Measurements from ENCODE around the gene METTL26. TPM values are rescaled to one million over a fixed set of nuclear protein-coding genes. Genes with fewer than 3 reads are reported as not detected.
A peak's percentile ranks its signal among the peaks of the same experiment; 100 is the strongest.

Gene METTL26
- total and polyA plus RNA-seq, 9 of the 15 experiments (the other 6 are each of a cell fraction or from before 2014, with no cell fraction given): 7.3 to 262 (median 80.9) TPM

DNA sequence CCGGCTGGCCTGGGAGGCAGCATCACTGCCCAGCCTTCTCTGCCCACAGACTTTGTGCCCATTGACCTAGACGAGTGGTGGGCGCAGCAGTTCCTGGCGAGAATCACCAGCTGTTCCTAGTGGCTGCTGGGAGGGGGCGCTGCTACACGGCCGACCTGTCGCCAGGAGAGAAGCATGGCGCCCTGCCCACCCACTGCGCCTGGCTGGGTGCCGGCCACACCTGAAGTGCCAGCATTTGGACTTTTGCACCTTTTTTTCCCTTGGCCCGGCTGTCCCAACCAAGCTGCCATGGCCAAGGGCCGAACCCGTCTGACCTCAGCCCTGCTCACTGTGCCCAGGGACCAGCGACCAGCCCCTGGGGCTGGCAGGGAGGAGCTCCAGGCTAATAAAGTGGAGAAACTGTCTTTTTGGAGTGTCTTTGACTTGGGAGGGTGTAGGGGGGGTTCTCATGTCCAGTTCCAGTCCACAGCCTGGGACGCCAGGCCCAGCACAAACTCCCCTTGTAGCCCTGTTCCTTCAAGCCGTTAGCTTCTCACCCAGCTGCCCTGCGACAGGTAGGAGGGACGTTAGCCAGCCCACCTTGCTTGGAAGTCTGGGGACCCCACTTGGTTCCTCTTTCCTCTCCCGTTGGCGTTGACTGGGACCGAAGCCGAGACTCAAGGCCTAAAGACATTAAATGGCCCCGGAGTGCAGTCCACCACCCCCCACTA is 12.1 kb upstream of the METTL26 start:
- Histone ChIP-seq H3K4me3 (no peak overlapping the region), H2AFZ (ENCODE audit: low read depth, low read length) (no peak overlapping the region), H3K9me1 (ENCODE audit: control insufficient read depth, insufficient read depth, low read length) (no peaks in the 10 kb centered on the region), H3K79me2 (ENCODE audit: control insufficient read depth, insufficient read depth, low read length) (peaks cover 30% of the 10 kb centered on the region), H3K9ac (ENCODE audit: insufficient read depth in 1 of 2, low read depth in 2 of 2, low read length in 2 of 2) (no peak overlapping the region), H3K27me3 (ENCODE audit: control insufficient read depth in 2 of 2, insufficient read depth in 2 of 2, low read length in 2 of 2) (no peaks in the 10 kb centered on the region), H3K27ac (ENCODE audit: extremely low read depth, low read depth, low read length) (no peak overlapping the region), H3K36me3 (ENCODE audit: control insufficient read depth, insufficient read depth, low read length) (peaks cover 47% of the 10 kb centered on the region; the same call in 2 of the 3 replicates), H3K4me2 (ENCODE audit: insufficient read depth, low read length) (no peak overlapping the region), H3K4me1 (replicated peaks in 1 of 2; ENCODE audit: control insufficient read depth in 2 of 2, insufficient read depth in 2 of 2, low read length in 2 of 2) (peaks cover 1 to 88% of the 10 kb centered on the region in 2 experiments; a peak in 3 of 5 replicates), H4K20me1 (replicated peaks; ENCODE audit: control insufficient read depth, insufficient read depth, low read length) (no peaks in the 10 kb centered on the region), H3K9me3 (replicated peaks; ENCODE audit: control insufficient read depth, insufficient read depth, low read depth, low read length) (no peaks in the 10 kb centered on the region)
- 95% methylated on average over 17 of the region's 24 CpGs for WGBS (ENCODE audit: insufficient coverage, low coverage, missing lambda C conversion rate)
- BruUV-seq (replicated peaks): no TSS peak
- POLR2A ChIA-PET: interaction anchor here (0.7 kb wide), 1 partner anchor 82 kb away, joined by 3 read pairs; no protein-coding TSS in a partner anchor
- intact Hi-C loops (cut with micrococcal nuclease): no loop called here
- ATAC-seq: no peak
- in situ Hi-C loops (cut with MboI): no loop called here
- no peak for DNase-seq (ENCODE audit: extremely low read depth in 1 of 4, low spot score in 3 of 4)
- CTCF ChIA-PET (ENCODE audit: low intra/inter-chr PET ratio): no interaction called here
- no peak for FAIRE-seq
- TF ChIP-seq ZNF146 (CRISPR knock-in tag; IDR thresholded peaks at IDR 0.05; ENCODE audit: unreplicated experiment): no peak
- no peak for TF ChIP-seq TAF15 (IDR thresholded peaks at IDR 0.05; ENCODE audit: low read depth, low read length)
- no peak for TF ChIP-seq CREB3L1 (IDR thresholded peaks at IDR 0.05; ENCODE audit: borderline replicate concordance, low read depth)
- TF ChIP-seq, protein P1, sequence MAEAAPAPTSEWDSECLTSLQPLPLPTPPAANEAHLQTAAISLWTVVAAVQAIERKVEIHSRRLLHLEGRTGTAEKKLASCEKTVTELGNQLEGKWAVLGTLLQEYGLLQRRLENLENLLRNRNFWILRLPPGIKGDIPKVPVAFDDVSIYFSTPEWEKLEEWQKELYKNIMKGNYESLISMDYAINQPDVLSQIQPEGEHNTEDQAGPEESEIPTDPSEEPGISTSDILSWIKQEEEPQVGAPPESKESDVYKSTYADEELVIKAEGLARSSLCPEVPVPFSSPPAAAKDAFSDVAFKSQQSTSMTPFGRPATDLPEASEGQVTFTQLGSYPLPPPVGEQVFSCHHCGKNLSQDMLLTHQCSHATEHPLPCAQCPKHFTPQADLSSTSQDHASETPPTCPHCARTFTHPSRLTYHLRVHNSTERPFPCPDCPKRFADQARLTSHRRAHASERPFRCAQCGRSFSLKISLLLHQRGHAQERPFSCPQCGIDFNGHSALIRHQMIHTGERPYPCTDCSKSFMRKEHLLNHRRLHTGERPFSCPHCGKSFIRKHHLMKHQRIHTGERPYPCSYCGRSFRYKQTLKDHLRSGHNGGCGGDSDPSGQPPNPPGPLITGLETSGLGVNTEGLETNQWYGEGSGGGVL (CRISPR knock-in tag; IDR thresholded peaks at IDR 0.05): no peak
- TF ChIP-seq POLR2A (conservative IDR thresholded peaks at IDR 0.05): 0 out of 2 replicates have a peak, but pooled peaks have one; percentile 53
- peak in 1 of 3 experiments; percentile 11 for TF ChIP-seq YY1 (IDR thresholded peaks at IDR 0.05; ENCODE audit: borderline replicate concordance in 1 of 3, control insufficient read depth in 1 of 3, extremely low read depth in 1 of 3, insufficient read depth in 3 of 3, insufficient read length in 1 of 3, insufficient replicate concordance in 2 of 3, low read depth in 1 of 3, low read length in 2 of 3)
- peak; percentile 46; the same call in 1 of the 2 replicates for TF ChIP-seq ZBTB33 (CRISPR knock-in tag; IDR thresholded peaks at IDR 0.05)
- no peak for TF ChIP-seq TBL1XR1 (IDR thresholded peaks at IDR 0.05; ENCODE audit: low read length in 2 of 2)
- peak; percentile 10 for TF ChIP-seq RBFOX2 (IDR thresholded peaks at IDR 0.05; ENCODE audit: low read depth, low read length)
- no peak for TF ChIP-seq KDM2B (CRISPR knock-in tag; IDR thresholded peaks at IDR 0.05)
- TF ChIP-seq, protein P2, sequence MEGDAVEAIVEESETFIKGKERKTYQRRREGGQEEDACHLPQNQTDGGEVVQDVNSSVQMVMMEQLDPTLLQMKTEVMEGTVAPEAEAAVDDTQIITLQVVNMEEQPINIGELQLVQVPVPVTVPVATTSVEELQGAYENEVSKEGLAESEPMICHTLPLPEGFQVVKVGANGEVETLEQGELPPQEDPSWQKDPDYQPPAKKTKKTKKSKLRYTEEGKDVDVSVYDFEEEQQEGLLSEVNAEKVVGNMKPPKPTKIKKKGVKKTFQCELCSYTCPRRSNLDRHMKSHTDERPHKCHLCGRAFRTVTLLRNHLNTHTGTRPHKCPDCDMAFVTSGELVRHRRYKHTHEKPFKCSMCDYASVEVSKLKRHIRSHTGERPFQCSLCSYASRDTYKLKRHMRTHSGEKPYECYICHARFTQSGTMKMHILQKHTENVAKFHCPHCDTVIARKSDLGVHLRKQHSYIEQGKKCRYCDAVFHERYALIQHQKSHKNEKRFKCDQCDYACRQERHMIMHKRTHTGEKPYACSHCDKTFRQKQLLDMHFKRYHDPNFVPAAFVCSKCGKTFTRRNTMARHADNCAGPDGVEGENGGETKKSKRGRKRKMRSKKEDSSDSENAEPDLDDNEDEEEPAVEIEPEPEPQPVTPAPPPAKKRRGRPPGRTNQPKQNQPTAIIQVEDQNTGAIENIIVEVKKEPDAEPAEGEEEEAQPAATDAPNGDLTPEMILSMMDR (IDR thresholded peaks at IDR 0.05 in 2 of 3, conservative IDR thresholded peaks at IDR 0.05 in 1 of 3; ENCODE audit: insufficient read depth in 2 of 3, low read depth in 1 of 3, low read length in 3 of 3): 0 out of 6 replicates have a peak, but pooled peaks of 1 of the 3 experiments have one; percentile 18
- TF ChIP-seq SLC30A9 (CRISPR knock-in tag; IDR thresholded peaks at IDR 0.05): no peak
- TF ChIP-seq NCOA6 (IDR thresholded peaks at IDR 0.05): no peak
- TF ChIP-seq ZNF24 (IDR thresholded peaks at IDR 0.05): no peak
